Ureter (tissue), 1 donor: ENCODE data around the gene LCP1. TPM values are rescaled to one million over a fixed set of nuclear protein-coding genes. Genes with fewer than 3 reads are reported as not detected.
A peak's percentile ranks its signal among the peaks of the same experiment; 100 is the strongest.

ENCODE experiments used
- DNase-seq: peaks from one replicate; pipeline ENCODE4 v3.0.0-alpha.2; 2020; ENCODE audit warnings: low spot score
- total RNA-seq: library from RNA; stranded (reverse); gene quantifications from one replicate; pipeline ENCODE4 v1.2.4, GENCODE V29; 2023
- donor health status: DM: yes; HTN: yes; CAD: no.

LCP1 gene
- total RNA-seq, 1 donor from 2014 or later = 44.8 TPM

DNA sequence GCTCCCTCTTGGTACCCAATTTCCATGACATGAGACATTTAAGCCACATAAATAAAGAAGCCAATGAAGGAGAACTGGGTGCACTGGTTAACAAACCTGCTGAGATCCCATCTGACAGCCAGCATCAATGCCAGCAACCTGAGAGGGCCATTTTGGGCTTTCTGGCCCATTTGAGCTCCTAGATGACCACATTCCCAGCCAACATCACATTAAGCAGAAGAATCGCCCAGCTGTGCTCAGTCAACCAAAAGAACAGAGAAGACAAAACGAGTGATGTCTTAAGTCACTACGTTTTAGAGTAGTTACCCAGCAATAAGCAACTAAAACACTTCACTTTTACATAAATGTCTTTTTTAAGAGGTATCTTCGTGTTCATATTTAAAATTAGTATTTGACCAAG lies 21.9 kb downstream of the LCP1 start:
- DNase-seq = no peak

GRCh38 chr13:46158983-46159382 lies 23.0 kb downstream of the LCP1 start:
- DNase-seq = no peak

DNA sequence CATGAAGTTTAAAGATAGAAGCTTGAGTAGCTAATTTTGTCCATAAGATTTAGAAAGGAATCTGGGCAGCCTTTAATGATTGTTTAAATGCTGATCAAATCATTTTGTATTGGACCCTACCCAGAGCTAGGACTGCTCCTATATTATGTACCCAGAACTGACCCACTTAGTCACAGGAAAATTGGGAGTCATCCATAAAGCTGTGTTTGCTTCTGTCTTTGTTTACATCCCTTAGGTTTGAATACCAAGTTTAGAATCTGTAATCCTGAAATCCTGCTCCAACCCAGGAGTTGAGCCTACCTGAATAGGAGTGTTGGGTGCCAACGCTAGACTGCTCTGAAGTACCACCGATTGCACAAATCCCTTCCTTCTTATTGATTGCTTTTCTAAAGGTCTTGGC lies 23.8 kb downstream of the LCP1 start:
- no peak for DNase-seq

- DNase-seq = no peak
Observed at GRCh38 chr13:46154136-46154801, 27.7 kb downstream of the LCP1 start.

GRCh38 chr13:46152627-46153328 lies 29.2 kb downstream of the LCP1 start:
- DNase-seq = no peak

DNA sequence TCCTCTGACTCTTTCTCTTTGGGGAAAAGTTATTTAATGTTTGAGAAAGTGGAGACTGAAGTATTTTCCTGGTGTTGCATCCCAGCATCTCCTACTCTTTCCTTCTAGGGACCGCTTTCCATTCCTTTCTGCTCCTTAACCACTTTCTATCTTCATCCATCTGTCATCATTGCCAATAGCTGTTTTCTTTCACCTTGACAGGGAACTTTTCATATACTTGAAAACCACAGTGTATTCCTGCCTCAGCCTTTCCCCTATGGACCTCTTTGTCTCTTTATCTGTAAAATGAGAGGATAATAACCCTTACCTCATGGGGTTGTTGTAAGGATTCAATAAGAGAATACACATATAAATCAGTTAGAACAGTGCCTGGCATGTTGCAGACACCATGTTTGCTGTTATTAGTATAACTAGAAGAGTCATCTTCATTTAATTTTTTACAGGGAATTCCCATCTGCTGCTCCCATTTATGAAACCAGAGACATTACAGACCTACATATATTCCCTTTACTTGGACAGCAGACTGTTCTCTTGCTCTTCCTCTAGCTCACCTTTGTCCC lies 31.8 kb downstream of the LCP1 start:
- no peak for DNase-seq

DNA sequence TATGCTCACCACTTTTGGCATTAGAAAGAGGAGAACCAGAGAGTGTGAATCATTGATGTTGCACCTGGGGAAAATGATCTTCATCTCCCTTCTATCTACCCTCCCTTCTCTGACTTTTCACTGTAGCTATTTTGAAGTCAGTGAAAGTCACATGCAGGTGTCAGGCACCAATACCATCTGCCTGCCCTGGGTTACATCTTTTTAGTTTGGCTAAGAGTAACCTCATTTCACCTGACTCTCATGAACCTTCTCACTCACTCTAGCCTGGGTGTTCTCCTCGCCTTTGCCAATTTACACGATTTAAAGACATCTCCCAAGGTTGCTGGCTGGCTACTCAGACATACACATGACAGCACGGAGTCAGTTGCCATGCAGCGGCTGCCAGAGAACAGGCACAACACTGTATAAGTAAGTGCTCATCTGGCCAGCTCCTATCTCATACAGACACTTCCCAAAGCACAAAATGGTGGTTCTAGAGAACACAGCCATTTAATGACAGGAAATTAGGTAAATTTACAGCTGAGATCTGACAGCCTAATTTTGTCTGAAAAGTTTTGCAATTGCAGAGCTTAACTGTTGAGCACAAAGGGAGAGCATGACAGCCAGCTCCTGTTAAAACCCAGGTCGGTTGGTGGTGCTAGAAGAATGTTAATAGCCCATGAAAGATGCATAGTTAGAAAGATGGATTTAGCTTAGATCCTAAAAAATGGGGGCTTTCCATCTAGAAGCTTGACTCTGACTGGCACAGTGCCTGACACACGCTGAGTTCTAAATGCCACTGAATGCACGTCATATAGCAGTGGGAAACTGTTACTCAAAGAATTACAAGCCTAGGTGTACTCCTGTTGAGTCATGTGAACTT lies 32.5 kb downstream of the LCP1 start:
- DNase-seq = no peak

DNA sequence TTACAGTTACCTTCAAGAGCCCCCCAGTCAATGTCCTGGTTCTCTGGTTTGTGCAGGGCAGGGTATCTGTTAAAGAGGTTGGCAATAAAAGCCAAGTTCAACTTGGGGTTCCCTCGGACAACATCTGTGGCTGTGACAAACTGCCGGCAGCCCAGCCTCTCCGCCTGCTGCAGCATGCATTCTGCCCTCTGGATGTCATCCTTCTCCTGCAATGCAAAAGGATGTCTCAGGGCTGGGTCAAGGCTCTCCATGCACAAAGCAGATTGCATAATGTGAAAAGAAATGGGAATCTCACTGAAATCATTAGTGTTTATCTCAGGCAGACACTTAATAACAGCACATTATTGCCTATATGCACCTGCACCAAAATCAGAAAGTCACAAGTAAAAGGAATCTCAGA lies 35.1 kb downstream of the LCP1 start:
- DNase-seq = no peak

- DNase-seq = no peak
Observed at GRCh38 chr13:46145950-46146349, 36.0 kb downstream of the LCP1 start.

DNA sequence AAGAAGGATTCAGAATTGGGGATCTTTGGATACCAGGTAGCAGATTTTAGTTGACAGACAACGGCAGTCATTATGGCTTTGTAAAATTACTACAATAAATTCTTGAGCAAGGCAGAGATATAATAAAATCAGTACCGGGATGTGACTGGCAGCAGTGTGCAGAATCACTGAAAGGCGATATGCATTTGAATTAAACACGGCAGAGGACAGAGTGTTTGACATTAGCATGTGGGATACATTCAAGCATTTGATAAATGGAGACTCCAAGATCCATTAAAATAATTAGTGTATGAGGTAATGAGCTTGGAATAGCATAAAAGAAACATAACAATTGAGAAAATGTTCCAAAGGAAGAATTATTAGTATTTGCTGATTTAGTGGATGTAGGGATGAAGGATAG lies 36.8 kb downstream of the LCP1 start:
- DNase-seq = no peak

- DNase-seq = no peak
Observed at GRCh38 chr13:46143184-46143701, 38.7 kb downstream of the LCP1 start.

- DNase-seq = no peak
Observed at GRCh38 chr13:46142776-46143175, 39.2 kb downstream of the LCP1 start.

GRCh38 chr13:46140044-46140443 lies 41.9 kb downstream of the LCP1 start:
- DNase-seq = no peak

GRCh38 chr13:46137627-46138317 lies 44.2 kb downstream of the LCP1 start:
- DNase-seq = no peak

GRCh38 chr13:46136688-46137087 lies 45.3 kb downstream of the LCP1 start:
- DNase-seq = no peak

- peak; percentile 46 for DNase-seq
Observed at GRCh38 chr13:46134961-46135522, 46.9 kb downstream of the LCP1 start.

DNA sequence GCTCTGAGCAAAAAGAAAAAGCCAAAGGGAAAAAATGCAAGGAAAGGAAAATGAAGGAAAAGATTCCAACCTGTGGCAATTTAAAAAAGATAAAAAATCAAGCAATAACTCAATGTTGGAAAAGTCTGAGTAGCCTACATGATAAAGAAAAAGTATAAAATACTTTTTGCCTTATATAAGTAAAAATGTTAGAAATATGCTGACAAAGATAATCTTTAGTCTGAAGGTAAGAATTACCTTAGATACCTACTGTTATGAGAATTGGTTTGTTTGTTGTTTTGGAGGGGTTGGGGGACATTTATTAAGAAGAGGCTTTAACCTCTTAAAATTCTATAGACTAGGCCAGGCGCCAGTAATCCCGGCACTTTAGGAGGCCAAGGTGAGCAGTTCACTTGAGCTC lies 47.5 kb downstream of the LCP1 start:
- DNase-seq = no peak

DNA sequence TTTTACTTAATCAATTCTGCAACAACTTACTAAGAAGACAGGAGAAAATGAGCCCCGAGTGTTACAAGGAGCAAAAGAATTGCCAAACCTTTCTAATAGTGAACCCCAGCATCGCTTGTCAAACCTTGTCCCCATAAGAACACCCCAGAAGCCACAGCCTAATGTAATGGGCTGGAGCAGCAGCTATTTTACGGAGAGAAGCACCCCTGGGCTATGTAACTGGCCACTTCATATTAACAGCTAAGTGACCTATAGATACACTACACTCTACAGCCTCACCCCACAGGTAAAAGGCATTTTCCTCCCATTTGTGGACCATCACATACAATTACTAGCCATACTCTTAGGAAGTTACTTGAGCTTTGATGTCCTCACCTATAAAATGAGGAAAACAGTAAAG lies 49.9 kb downstream of the LCP1 start:
- DNase-seq = no peak

DNA sequence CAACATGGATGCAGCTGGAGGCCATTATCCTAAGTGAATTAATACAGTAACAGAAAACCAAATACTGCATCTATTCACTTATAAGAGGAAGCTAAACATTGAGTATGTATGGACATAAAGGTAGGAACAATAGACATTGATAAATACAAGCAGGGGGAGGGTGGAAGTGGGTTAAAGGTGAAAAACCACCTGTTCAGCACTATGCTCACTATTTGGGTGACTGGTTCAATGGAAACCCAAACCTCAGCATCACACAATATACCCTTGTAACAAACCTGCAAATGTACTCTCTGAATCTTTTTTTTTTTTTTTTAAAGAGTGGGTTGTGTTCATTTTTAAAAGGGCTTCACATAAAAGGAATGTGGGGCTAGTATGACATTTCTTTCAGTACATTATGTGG lies 50.3 kb downstream of the LCP1 start:
- no peak for DNase-seq

DNA sequence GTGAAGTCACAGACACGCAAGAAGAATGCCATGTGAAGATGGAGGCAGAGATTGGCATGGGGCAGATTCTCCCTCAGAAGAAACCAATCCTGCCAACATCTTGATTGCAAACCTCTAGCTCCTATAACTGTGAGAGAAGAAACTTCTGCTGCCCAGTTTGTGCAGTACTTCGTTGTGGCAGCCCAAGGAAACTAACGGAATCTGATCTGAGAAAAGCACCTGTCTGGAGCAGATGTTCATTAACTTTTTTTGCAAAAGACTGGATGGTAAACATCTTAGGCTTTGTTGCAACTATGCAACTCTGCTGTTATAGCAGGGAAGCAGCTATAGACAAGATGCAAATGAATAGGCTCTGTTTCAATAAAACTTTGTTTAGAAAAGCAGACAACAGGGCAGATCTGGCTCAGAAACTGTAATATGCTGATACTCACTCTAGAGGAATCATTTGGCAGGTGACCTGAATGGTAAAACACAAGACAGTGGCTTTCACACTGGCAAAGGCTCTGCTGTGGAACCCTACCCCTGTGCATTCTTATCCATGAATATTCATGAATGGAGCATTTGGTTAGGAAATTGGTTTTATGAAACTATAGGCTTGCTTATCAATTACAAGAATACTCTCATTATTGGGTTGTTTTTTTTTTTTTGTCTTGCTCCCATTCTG lies 51.9 kb downstream of the LCP1 start:
- no peak for DNase-seq

DNA sequence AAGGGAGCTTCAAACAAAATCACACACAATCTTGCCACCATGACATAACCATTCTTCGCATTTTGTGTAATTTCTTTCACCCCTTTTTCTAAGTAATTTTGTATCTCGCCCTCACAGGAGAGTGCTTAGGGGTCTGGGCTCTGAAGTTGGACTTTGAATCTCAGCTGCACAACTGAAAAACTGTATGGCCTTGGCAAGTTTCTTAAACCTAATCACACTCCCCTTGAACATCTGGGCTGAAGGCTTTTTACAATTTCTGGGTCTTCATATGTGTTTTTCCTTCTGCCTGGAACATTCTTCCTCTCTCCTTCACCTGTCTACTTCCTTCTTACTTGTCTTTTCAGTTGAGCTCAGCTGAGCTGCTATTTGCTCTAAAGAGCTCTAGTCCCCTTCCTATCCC lies 52.9 kb downstream of the LCP1 start:
- no peak for DNase-seq
